Endothelial cell of coronary artery (primary cell): ENCODE results near the gene CCDC90B. TPM values are rescaled to one million over a fixed set of nuclear protein-coding genes. Genes with fewer than 3 reads are reported as not detected.

Experiments
- total RNA-seq: library from RNA; depleted of rRNA; stranded (reverse); fragments of >200 nt; gene quantifications from 2 replicates; pipeline ENCODE4 v1.2.3, GENCODE V29; 2014

The CCDC90B gene, protein sequence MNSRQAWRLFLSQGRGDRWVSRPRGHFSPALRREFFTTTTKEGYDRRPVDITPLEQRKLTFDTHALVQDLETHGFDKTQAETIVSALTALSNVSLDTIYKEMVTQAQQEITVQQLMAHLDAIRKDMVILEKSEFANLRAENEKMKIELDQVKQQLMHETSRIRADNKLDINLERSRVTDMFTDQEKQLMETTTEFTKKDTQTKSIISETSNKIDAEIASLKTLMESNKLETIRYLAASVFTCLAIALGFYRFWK
- 75.4 and 75.8 TPM in 2 replicates for total RNA-seq

DNA sequence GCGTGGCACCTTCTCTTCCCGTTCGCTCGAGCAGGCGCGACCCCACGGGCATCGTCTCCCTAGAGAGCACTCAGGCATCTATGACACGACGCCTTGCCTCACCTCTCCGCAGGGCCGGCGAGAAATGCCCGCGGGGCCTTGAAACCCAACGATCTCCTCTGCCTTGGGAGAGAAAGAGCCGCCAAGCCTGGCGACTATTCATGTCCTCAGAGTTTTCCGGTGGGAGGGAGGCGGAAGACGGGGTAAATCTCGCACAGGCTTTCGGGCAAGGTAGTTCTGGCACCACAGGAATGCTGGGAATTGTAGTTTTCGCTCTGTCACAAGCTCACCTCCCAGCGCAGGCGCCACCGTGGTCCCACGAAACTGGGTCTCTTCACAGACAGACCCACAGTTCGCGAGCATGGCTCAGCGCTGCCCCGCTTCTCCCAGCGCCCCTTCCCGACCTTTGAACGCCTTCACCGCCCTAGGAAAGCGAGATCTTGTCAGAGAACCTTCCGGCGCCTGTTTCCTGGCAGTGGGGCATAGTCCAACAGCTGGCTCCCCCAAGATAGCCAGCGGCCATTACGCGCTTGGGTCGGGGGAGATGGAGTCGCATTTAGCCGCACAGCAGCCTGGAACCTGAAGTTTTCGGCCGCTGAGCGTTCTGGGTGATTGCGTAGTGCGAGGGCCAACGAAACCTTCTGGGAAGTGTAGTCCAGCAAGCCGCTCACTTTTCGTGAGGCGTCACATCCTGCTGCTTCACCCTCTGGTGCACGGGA, at the start of gene CCDC90B:
TSS of gene CCDC90B (minus strand) at position 597 of the 758 bp plus-strand sequence. CDS start at position 202, 395 bp downstream.

Other genes with a start within 250 kb of the CCDC90B start
- 6.7 and 9.1 TPM in 2 replicates for gene RAB30, start 214.5 kb downstream of the CCDC90B start, total RNA-seq
- 26.5 and 35.4 TPM in 2 replicates for gene PCF11, start 129.2 kb downstream of the CCDC90B start, total RNA-seq
- gene ANKRD42, start 92.7 kb downstream of the CCDC90B start, total RNA-seq: 6.5 and 8.4 TPM in 2 replicates